ENCODE measurements around the gene NIPSNAP3A.
"Not testable (repeated sequence)": the region's sequence is repeated elsewhere in the genome, so short reads cannot be mapped to it uniquely, and the experiment has no call there.

The NIPSNAP3A gene

GRCh38 chr9:104747565-104748358 is at the start of gene NIPSNAP3A:
Gene NIPSNAP3A, plus strand, starts transcription at chr9:104747683. Its CDS starts 110 bp downstream, at chr9:104747793.
- no peak for FAIRE-seq

DNA sequence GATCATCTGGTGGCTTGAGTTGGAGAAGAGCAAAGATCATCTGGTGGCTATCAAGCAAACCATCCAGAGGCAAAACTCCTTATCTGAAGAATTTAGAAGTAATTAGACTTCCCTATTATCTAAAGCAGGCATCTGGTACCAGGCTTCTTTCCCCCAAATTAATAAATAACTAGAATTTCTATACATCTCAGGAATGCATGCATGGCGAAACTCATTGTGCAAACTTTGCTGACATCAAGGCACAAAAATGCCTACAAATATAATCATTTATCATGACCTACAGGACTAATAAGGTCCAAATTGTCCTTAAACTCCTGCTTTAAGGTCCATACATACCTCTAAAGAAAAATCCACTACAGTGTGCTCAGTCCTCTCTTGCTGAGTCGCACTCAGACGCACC is 47.2 kb upstream of the NIPSNAP3A start:
- FAIRE-seq = no peak

DNA sequence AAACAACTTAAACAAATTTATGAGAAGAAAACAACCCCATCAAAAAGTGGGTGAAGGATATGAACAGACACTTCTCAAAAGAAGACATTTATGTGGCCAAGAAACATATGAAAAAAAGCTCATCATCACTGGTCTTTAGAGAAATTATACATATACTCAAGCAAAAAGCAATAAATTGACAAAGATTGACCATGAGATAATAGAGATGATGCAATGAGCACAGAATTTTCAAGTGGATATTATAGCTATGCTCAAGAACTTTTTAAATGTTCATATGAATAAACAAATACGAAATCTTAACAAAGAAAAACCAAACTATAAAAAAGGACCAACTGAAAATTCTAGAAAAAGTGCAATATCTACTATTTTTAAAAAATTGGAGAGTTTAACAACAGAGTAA is 38.7 kb upstream of the NIPSNAP3A start:
- not testable (repeated sequence) for FAIRE-seq

GRCh38 chr9:104711604-104712003 is 35.9 kb upstream of the NIPSNAP3A start:
- no peak for FAIRE-seq

DNA sequence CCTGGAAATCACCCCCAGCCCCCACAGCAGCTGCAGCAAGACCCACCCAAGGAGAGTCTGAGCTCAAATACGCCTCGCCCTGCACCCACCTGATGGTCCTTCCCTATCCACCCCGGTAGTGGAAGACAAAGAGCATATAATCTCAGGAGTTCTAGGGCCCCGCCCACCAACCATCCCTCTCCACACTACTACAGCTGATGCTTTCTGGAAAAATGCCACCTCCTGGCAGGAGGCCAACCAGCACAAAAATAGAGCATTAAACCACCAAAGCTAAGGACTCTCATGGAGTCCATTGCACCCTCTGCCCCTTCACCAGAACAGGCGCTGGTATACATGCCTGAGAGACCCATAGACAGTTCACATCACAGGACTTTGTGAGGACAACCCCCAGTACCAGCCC is 22.5 kb upstream of the NIPSNAP3A start:
- FAIRE-seq = no peak

- FAIRE-seq = no peak
These were observed 9.0 kb upstream of the NIPSNAP3A start for GRCh38 chr9:104738452-104738851.

GRCh38 chr9:104740621-104741020 is 6.9 kb upstream of the NIPSNAP3A start:
- no peak for FAIRE-seq

GRCh38 chr9:104743376-104743985 is 4.0 kb upstream of the NIPSNAP3A start:
- FAIRE-seq = peak; percentile 79

GRCh38 chr9:104745852-104746251 is 1.6 kb upstream of the NIPSNAP3A start:
- FAIRE-seq = no peak

- no peak for FAIRE-seq
These were observed 1.2 kb upstream of the NIPSNAP3A start for GRCh38 chr9:104746285-104746684.

GRCh38 chr9:104746798-104747197 is 685 bp upstream of the NIPSNAP3A start:
- FAIRE-seq = no peak

DNA sequence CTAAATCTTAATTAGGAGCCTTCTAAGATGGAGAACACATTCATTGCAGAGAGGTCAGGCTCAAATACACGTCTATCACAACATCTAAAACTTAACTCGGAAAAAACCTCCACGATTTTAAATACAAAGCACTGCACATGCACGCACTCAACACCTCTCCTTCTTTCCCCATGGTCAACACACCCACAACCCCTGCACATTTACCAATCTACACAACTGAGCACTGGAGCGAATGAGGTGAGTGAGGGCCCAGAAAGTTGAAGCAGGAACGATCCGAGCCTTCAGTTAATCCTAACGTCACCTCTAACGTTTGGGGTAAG is 278 bp upstream of the NIPSNAP3A start:
- FAIRE-seq = no peak

GRCh38 chr9:104748359-104749031 is 1.0 kb downstream of the NIPSNAP3A start:
- FAIRE-seq = no peak

DNA sequence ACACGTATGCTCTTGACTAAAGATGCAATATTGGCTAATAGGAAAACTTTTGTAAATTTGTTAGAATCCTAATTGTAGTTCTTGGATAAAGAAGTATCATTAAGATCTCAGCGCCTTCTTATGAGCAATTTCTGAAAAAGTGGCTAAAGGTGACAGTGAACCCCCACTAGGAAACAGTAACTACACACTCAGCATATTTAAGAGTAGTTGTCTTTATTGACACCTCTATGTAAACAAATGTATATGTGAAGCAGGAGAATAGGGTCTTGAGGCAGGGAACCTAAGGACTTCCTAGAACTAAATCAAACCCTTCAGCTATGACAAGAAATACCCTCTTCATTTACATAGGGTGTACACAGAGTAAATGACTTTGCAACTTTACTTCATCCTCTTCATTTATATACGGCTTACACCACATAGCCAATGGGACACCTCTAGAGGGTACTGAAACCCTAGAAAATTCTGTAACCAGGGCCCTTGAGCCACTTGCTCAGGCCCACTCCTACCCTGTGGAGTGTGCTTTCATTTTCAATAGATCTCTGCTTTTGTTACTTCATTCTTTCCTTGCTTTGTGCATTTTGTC is 2.8 kb downstream of the NIPSNAP3A start:
- FAIRE-seq = no peak

DNA sequence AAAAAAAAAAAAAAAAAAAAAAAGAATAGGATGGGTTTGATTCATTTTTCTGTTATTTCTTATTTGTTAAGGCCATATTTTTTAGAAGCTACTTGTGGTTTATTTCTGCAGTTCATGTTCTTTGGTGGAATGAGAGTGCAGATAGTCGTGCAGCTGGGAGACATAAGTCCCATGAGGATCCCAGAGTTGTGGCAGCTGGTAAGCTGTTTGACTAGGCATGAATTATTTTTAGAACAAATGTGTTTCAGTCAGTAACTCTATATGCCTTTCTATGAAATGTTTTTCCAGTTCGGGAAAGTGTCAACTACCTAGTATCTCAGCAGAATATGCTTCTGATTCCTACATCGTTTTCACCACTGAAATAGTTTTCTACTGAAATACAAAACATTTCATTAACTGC is 11.5 kb downstream of the NIPSNAP3A start:
- no peak for FAIRE-seq

- FAIRE-seq = no peak
These were observed 17.7 kb downstream of the NIPSNAP3A start for GRCh38 chr9:104765138-104765537.

GRCh38 chr9:104766025-104766424 is 18.5 kb downstream of the NIPSNAP3A start:
- no peak for FAIRE-seq

DNA sequence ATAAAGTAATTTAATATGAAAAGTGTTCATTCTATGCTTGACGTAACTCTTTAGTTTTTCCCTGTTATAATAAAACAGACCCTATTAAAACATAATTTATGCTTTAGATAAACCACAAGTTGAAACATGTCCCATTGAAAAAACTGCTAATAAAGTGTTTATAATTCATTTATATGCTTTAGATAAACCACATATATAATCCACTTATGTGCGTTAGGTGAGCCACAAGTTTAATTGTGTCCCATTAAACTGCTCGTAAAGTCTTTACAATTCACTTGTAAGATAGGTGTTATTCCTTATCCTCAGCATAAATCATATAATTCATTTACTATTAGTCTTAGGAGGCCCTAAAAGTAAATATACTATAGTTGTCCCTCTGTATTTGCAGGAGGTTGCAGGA is 20.0 kb downstream of the NIPSNAP3A start:
- FAIRE-seq = peak; percentile 45

DNA sequence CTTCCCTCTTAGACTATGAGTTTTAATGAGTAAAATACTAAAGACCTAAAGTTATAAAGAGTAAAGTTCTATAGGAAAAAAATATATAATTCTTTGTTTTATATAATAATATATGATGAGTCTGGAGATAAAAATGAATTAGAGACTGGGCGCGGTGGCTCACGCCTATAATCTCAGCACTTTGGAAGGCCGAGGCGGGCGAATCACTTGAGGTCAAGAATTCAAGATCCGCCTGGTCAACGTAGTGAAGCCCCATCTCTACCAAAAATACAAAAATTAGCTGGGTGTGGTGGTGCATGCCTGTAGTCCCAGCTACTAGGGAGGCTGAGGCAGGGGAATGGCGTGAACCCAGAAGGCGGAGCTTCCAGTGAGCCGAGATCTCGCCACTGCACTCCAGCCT is 21.5 kb downstream of the NIPSNAP3A start:
- FAIRE-seq = not testable (repeated sequence)

DNA sequence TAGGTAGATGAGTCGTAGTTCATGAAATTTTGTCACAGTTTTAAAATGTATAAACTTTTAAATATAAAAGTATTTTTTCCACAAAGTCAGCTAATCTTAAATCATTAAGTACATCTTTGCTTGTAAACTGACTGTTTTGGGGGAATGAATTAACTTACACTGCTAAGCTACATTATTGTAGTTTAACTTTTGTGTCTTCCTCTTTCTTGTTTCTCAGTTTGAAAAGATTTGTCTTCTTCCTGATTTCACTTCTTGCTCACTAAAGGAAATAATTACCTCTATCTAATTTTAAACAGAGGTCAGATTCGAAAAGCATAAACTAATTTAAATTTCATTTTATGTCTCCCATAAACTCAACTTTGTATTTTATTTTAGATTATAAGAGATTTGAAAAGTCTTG is 22.2 kb downstream of the NIPSNAP3A start:
- no peak for FAIRE-seq

- no peak for FAIRE-seq
These were observed 25.4 kb downstream of the NIPSNAP3A start for GRCh38 chr9:104772714-104773510.

GRCh38 chr9:104774132-104774531 is 26.6 kb downstream of the NIPSNAP3A start:
- FAIRE-seq = no peak

Measured in colon (tissue), 2 donors.